ENCODE data around the gene TEX19. TPM values are rescaled to one million over a fixed set of nuclear protein-coding genes. Genes with fewer than 3 reads are reported as not detected.

The TEX19 gene
- total RNA-seq, 2 donors from 2014 or later = 0.46 to 0.48 TPM

- no peak for TF ChIP-seq CTCF (conservative IDR thresholded peaks at IDR 0.05)
- 93 to 96% methylated on average over 8 to 13 of the region's 13 CpGs for whole genome bisulfite sequencing, 2 experiments (ENCODE audit: insufficient coverage in 1 of 2, insufficient read length in 1 of 2)
These were observed 47.1 kb upstream of the TEX19 start for GRCh38 chr17:82311971-82312370.

GRCh38 chr17:82313195-82314011 is 45.6 kb upstream of the TEX19 start:
- no peaks in the 10 kb centered on the region for H3K4me1 ChIP-seq (ENCODE audit: control insufficient read depth, insufficient read depth, low read length)
- DNase-seq = no peak
- no peaks in the 10 kb centered on the region for H3K4me1 Mint-ChIP-seq
- H3K27ac Mint-ChIP-seq = no peak overlapping the region
- H3K4me3 Mint-ChIP-seq = no peak overlapping the region
- no peaks in the 10 kb centered on the region for H3K9me3 Mint-ChIP-seq
- 92 to 95% methylated on average over 18 to 27 of the region's 28 CpGs for WGBS, 2 experiments (ENCODE audit: insufficient coverage in 1 of 2, insufficient read length in 1 of 2)
- H3K4me3 ChIP-seq (ENCODE audit: low read length) = no peak overlapping the region
- H3K36me3 Mint-ChIP-seq (ENCODE audit: low read depth) = no peaks in the 10 kb centered on the region
- peaks cover 9% of the 10 kb centered on the region for H3K27me3 Mint-ChIP-seq (ENCODE audit: insufficient read depth)
- H3K27ac ChIP-seq (ENCODE audit: low read depth, low read length) = no peak overlapping the region
- no peak overlapping the region for H3K9ac ChIP-seq (ENCODE audit: extremely low read depth, low read length, poor library complexity, severe bottlenecking)
- no peaks in the 10 kb centered on the region for H3K27me3 ChIP-seq (ENCODE audit: control insufficient read depth, insufficient read depth, low read length, poor library complexity, severe bottlenecking)
- no peak for TF ChIP-seq CTCF (conservative IDR thresholded peaks at IDR 0.05)
- no peaks in the 10 kb centered on the region for H3K36me3 ChIP-seq (ENCODE audit: control insufficient read depth, insufficient read depth, low read length)
- H3K9me3 ChIP-seq (ENCODE audit: control insufficient read depth, low read length) = no peaks in the 10 kb centered on the region

More at GRCh38 chr17:82311971-82312370, 47.1 kb upstream of the TEX19 start:
- H3K4me3 ChIP-seq (ENCODE audit: low read length) = no peak overlapping the region
- H3K27ac ChIP-seq (ENCODE audit: low read depth, low read length) = no peak overlapping the region
- H3K27me3 ChIP-seq (ENCODE audit: control insufficient read depth, insufficient read depth, low read length, poor library complexity, severe bottlenecking) = no peaks in the 10 kb centered on the region
- H3K9me3 ChIP-seq (ENCODE audit: control insufficient read depth, low read length) = no peaks in the 10 kb centered on the region
- no peak for DNase-seq
- H3K4me1 ChIP-seq (ENCODE audit: control insufficient read depth, insufficient read depth, low read length) = no peaks in the 10 kb centered on the region
- no peak overlapping the region for H3K4me3 Mint-ChIP-seq
- peaks cover 9% of the 10 kb centered on the region for H3K27me3 Mint-ChIP-seq (ENCODE audit: insufficient read depth)
- no peak overlapping the region for H3K9ac ChIP-seq (ENCODE audit: extremely low read depth, low read length, poor library complexity, severe bottlenecking)
- no peaks in the 10 kb centered on the region for H3K9me3 Mint-ChIP-seq
- no peaks in the 10 kb centered on the region for H3K36me3 Mint-ChIP-seq (ENCODE audit: low read depth)
- no peaks in the 10 kb centered on the region for H3K4me1 Mint-ChIP-seq
- no peaks in the 10 kb centered on the region for H3K36me3 ChIP-seq (ENCODE audit: control insufficient read depth, insufficient read depth, low read length)
- H3K27ac Mint-ChIP-seq = no peak overlapping the region

- no peak for TF ChIP-seq CTCF (conservative IDR thresholded peaks at IDR 0.05)
- Mint-ChIP-seq H3K36me3 (ENCODE audit: low read depth) (no peaks in the 10 kb centered on the region), H3K27me3 (ENCODE audit: insufficient read depth) (peaks cover 3% of the 10 kb centered on the region), H3K4me3 (no peak overlapping the region), H3K9me3 (no peaks in the 10 kb centered on the region), H3K4me1 (no peaks in the 10 kb centered on the region), H3K27ac (no peak overlapping the region)
- Histone ChIP-seq H3K4me1 (ENCODE audit: control insufficient read depth, insufficient read depth, low read length) (no peaks in the 10 kb centered on the region), H3K27ac (ENCODE audit: low read depth, low read length) (no peak overlapping the region), H3K9ac (ENCODE audit: extremely low read depth, low read length, poor library complexity, severe bottlenecking) (no peak overlapping the region), H3K27me3 (ENCODE audit: control insufficient read depth, insufficient read depth, low read length, poor library complexity, severe bottlenecking) (no peaks in the 10 kb centered on the region), H3K4me3 (ENCODE audit: low read length) (no peak overlapping the region), H3K9me3 (ENCODE audit: control insufficient read depth, low read length) (no peaks in the 10 kb centered on the region), H3K36me3 (ENCODE audit: control insufficient read depth, insufficient read depth, low read length) (no peaks in the 10 kb centered on the region)
- DNase-seq = no peak
- WGBS, 2 experiments (ENCODE audit: insufficient coverage in 1 of 2, insufficient read length in 1 of 2) = 89 to 93% methylated on average over 24 to 27 of the region's 27 CpGs
These were observed 44.9 kb upstream of the TEX19 start for GRCh38 chr17:82314012-82314726.
